Esophagus mucosa (tissue), 1 donor: ENCODE results near the gene TANC2. TPM values are rescaled to one million over a fixed set of nuclear protein-coding genes. Genes with fewer than 3 reads are reported as not detected.
A peak's percentile ranks its signal among the peaks of the same experiment; 100 is the strongest.
"Not testable (repeated sequence)": the region's sequence is repeated elsewhere in the genome, so short reads cannot be mapped to it uniquely, and the experiment has no call there.

Experiments used
- ATAC-seq: fragments of 200-7000 bp; cut with Tn5 transposase; one replicate; pipeline ENCODE4 v1.9.1; 2020
- total RNA-seq: library from RNA; stranded (reverse); gene quantifications from one replicate; pipeline ENCODE4 v1.2.4, GENCODE V29; 2023
- donor health status: DM: yes; HTN: yes; CAD: no.

Gene TANC2
- total RNA-seq, 1 donor from 2014 or later = 28.2 TPM

DNA sequence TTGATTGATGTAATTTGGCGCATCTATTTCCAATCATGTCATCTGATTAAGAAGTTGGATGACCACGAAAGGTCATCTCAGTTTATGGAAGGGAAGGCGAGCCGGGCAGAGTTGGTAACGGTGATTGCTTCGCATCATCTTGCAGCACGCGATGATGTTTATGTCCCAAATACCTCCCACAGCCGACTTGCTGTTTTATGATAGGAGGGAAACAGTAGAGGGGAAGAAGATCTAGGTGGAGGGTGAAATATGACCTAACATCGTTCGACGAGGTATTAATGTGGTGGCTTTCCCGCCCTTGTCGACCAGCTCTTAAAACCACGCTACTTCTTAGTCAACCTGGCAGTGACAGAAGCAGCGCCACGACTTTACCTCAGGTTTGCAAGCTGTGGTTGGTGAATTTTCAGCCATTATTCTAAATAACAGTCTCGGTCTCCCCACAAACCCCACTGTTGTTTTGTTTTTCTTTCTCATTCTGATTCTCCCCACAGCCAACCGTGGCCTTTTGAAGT, 805 bp upstream of the TANC2 start:
- no peak for ATAC-seq

- ATAC-seq = peak; percentile 69
Observed at GRCh38 chr17:62966426-62967204, 580 bp downstream of the TANC2 start.

- no peak for ATAC-seq
Observed at GRCh38 chr17:62967205-62967529, 1.1 kb downstream of the TANC2 start.

DNA sequence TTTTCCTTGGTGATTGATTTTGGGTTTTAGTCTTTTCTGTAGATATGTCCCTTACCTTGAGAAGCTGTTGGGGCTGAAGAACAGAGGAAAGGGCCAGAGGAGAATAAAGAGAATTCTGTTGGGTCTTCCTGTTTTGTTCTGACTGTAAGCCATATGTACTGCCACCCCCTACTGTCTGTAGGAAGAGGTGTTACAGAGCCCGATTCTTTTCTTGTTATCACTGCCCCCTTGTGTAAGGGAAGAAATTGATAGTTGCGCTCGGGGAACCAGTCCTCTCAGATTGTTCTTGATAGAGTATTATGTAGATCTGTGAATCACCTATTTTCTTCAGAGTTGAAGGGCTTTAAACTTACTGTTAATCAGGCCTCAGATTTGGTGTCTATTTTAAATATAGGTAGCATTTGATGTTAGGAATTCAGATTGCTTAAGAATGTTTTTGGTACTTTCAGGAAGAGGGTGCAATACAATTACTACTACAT, 2.4 kb downstream of the TANC2 start:
- ATAC-seq = peak; percentile 74

- ATAC-seq = no peak
Observed at GRCh38 chr17:62970610-62971009, 4.6 kb downstream of the TANC2 start.

DNA sequence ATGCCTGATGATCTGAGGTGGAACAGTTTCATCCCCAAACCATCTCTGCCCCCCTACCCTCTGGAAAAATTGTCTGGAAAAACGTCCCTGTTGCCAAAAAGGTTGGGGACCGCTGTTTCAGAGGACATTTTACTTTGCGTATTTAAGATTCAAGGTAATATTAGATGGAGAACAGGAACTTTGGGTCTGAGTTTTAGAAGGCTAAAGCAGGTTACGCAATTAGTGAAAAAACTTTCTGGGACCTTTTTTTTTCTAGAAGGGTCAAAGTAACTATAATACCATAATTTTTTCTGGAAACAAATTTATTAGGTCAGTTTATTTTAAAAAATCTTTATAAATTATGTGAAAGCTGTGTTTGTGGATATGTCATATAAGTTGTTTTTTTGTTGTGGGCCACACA, 5.8 kb downstream of the TANC2 start:
- no peak for ATAC-seq

DNA sequence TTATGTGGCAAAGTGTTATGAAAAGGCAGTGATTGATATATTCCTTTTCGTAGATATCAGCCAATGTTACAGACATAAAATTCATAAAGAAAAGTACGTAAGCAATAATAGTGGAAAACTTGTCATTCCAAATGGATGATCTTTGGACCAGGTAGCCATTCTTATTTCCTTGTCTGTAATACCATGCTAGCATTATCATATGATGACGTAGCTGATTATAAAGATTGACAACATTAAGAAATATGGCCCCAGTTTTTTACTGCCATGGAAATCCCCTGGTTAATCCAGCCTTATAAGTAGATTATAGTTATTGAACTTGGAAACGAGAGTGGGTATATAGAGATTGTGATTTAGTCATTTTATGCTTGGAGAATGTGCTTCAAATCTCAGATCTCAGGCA, 8.8 kb downstream of the TANC2 start:
- ATAC-seq = no peak

GRCh38 chr17:62975206-62975605, 9.2 kb downstream of the TANC2 start:
- ATAC-seq = no peak

GRCh38 chr17:62976643-62977231, 10.7 kb downstream of the TANC2 start:
- not testable (repeated sequence) for ATAC-seq

DNA sequence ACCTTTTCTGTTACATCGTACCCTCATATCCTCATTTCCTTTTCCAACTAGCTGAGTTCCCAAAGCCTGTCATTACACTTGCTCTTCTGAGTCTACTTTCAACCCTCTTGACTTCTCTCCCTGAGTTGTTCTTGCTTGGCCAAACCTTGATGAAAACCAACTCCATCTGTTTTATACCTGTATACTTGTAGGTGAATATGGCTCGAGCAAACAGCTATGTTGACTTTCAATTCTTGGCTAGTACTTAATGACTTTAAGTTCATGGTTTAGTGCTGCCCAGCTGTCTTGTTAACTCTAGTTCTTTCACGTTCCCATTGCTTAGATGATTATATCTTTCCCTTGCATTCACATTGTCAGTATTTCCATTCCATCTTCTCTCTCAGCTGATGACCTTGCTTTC, 14.8 kb downstream of the TANC2 start:
- no peak for ATAC-seq

DNA sequence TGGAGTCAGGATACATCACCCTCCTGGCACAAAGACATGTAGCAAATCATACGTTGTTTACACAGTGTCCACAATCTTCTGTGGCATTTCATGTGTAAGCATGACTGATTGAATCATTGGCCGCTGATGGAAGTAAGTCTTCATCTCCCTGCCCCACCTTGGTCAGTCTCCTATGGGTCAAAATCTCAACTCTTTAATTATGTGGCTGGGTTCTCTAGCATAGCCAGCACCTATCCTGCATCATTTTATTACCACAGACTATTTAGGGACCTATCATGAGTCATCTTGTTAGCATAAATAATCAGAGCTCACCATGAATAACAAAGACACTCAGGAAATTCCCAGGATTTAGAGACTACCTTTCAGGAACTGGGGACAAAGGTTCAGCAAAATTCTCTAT, 15.9 kb downstream of the TANC2 start:
- ATAC-seq = peak; percentile 44

GRCh38 chr17:62984801-62985200, 18.8 kb downstream of the TANC2 start:
- no peak for ATAC-seq

DNA sequence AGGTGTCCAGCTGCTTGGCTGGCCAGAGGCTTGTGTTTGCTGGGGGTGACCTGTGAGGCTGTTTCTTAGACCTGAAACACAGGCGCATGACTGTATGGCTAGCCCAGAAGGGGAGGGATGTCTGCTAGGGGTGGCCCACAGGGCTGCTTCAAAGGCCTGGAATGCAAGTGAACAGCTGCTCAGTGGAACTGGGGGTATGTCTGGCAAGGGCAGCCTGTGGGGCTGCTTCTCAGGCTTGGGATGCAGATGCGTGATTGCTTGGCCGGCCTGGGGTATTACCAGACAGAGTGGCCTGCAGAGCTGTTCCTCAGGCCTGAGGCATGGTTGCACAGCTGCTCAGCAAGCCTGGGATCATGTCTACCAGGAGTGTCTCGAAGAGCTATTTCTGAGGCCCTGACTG, 20.5 kb downstream of the TANC2 start:
- ATAC-seq = no peak

- no peak for ATAC-seq
Observed at GRCh38 chr17:62987136-62987535, 21.1 kb downstream of the TANC2 start.

GRCh38 chr17:62989501-62989900, 23.5 kb downstream of the TANC2 start:
- ATAC-seq = no peak

DNA sequence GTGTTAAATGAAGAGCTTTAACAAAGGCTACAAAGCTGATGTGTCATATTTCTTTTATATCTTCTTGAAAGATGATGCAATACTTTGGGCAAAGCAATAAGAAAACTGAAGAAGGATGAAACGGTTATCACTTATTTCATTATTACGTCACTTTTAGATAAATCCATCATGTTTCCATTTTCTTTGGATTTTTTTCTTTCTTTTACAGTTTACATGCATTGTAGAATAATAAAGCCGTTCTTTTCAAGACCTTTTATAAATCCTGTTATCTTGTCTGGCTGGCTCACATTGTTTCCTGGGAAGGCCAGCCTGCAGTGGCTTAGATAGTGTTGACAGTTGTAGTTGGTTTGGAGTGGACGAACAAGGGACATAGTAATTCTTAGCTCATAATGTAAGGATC, 28.9 kb downstream of the TANC2 start:
- no peak for ATAC-seq

DNA sequence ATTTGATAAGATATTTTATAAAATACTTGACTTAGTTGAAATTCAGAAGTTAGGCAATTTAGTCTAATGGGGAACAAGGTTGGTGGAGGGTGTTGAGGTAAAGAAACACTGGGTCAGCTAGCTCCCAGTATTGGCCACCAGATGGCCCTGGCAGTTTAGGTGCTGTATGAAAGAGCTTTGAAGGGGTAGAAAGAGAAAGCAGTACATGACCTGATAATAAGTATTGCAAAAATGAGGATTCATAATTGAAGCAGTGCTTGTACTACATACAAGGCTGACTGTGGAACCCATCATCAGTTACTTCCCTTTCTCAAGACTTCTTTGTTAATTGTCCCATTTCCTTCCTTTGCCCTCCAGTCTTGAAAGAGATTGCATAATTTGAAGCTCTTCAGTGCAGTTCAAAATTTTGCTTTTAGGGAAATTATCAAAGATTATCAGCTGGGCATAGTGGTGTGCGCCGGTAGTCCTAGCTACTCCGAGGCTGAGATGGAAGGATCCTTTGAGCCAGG, 29.4 kb downstream of the TANC2 start:
- ATAC-seq = no peak

DNA sequence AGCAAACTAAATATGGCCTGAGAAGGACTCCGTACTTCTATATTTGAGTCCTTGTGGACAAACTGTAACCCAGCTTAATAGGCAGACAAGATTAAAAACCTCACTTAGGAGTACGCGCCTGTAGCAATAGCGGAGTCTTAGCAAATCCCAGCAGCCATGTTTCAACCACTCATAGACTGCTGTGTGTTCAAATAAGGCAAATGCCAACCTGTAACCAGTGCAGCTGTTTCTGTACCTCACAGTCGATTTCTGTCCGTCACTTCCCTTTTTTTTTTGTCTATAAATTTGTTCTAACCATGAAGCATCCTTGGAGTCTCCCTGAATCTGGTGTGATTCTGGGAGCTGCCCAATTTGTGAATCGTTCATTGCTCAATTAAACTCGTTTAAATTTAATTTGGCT, 30.2 kb downstream of the TANC2 start:
- no peak for ATAC-seq

- ATAC-seq = no peak
Observed at GRCh38 chr17:62998166-62998565, 32.1 kb downstream of the TANC2 start.

DNA sequence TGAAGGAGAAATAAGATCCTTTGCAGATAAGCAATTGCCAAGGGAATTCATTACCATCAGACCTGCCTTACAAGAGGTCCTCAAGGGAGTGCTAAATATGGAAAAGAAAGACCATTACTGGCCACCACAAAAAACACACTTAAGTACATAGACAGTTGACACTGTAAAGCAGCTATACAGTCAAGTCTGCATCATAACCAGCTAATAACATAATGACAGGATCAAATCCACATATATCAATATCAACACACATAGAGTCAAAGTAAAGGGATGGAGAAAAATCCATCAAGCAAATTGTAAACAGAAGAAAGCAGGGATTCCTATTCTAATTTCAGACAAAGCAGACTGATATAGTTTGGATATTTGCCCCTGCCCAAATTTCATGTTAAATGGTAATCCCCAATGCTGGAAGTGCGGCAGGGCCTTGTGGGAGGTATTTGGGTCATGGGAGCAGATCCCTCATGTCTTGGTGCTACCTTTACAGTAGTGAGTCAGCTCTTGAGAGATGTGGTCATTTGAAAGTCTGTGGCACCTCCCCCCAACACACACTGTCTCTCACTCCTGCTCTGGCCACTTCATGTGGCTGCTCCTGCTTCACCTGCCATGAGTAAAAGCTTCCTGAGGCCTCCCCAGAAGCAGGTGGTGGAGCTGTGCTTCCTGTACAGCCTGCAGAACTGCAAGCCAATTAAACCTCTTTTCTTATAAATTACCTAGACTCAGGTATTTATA, 32.8 kb downstream of the TANC2 start:
- ATAC-seq = no peak

DNA sequence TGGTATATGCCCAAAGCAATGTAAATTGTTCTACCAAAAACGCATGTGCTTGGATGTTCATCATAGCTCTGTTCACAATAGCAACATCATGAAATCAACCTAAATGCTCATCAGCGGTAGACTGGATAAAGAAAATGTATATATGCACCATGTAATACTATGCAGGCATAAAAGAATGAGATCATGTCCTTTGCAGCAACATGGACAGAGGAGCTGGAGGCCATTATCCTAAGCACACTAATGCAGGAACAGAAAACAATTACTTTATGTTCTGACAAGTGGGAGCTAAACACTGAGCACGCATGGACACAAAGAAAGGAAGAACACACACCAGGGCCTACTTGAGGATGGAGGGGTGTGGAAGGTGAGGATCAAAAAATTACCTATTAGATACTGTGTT, 33.7 kb downstream of the TANC2 start:
- ATAC-seq = no peak

GRCh38 chr17:63001689-63002394, 35.8 kb downstream of the TANC2 start:
- peak; percentile 44 for ATAC-seq

DNA sequence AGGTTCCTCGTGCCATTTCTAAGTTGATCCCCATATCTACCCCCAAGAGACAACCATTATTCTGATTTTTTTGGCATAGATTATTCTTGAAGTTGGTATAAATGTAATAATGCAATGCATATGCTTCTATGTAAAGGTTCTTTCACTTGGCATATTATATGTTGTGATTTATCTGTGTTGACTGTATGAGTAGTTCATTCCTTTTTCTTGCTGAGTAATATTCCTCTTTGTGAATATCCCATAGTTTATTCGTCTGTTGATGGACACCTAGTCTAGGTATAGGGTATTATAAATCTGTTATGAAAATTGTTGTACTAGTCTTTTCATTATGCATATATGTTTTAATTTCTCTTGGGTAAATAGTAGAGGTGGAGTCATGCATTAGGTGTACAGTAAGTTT, 36.6 kb downstream of the TANC2 start:
- ATAC-seq = no peak
